Neural crest cell (in vitro differentiated cells): ENCODE data around the gene RABEP2. TPM values are rescaled to one million over a fixed set of nuclear protein-coding genes. Genes with fewer than 3 reads are reported as not detected.
"Not testable (repeated sequence)": the region's sequence is repeated elsewhere in the genome, so short reads cannot be mapped to it uniquely, and the experiment has no call there.

Experiments used
- DNase-seq: peaks from one replicate; pipeline ENCODE4 v3.0.0; 2021; ENCODE audit warnings: low read depth, mixed read lengths, low spot score
- H3K27ac Mint-ChIP-seq: one replicate; pipeline ENCODE4 v1.8.0; 2021; ENCODE audit warnings: mild to moderate bottlenecking, mixed read lengths; ENCODE audit not compliant: unreplicated experiment
- H3K27me3 Mint-ChIP-seq: 2 replicates; pipeline ENCODE4 v1.8.0; 2021; ENCODE audit warnings: low read depth, mild to moderate bottlenecking, mixed read lengths
- H3K36me3 Mint-ChIP-seq: 2 replicates; pipeline ENCODE4 v1.8.0; 2021; ENCODE audit warnings: low read depth, mild to moderate bottlenecking, mixed read lengths
- H3K4me1 Mint-ChIP-seq: 2 replicates; pipeline ENCODE4 v1.8.0; 2021; ENCODE audit warnings: mixed read lengths
- H3K4me3 Mint-ChIP-seq: one replicate; pipeline ENCODE4 v1.8.0; 2021; ENCODE audit warnings: mild to moderate bottlenecking, mixed read lengths
- H3K9me3 Mint-ChIP-seq: 2 replicates; pipeline ENCODE4 v1.8.0; 2021; ENCODE audit warnings: mixed read lengths
- CTCF ChIP-seq: fragments of 200-600 bp; sonication (generic); conservative IDR thresholded peaks from 2 replicates; pipeline ENCODE4 v1.5.0; 2021; ENCODE audit warnings: antibody characterized with exemption, mild to moderate bottlenecking
- total RNA-seq: library from RNA; stranded (reverse); gene quantifications from 2 replicates; pipeline ENCODE4 v1.2.1, GENCODE V29; 2021

Gene RABEP2
- total RNA-seq, 1 donor from 2014 or later, result 20.2 TPM

GRCh38 chr16:28895609-28896008 is 29.4 kb downstream of the RABEP2 start:
- DNase-seq, result no peak
- Mint-ChIP-seq H3K27me3 (no peaks in the 10 kb centered on the region), H3K27ac (no peak overlapping the region), H3K4me1 (no peaks in the 10 kb centered on the region), H3K9me3 (no peaks in the 10 kb centered on the region), H3K4me3 (no peak overlapping the region), H3K36me3 (no peaks in the 10 kb centered on the region)
- TF ChIP-seq CTCF, result no peak

GRCh38 chr16:28893291-28893690 is 31.7 kb downstream of the RABEP2 start:
- H3K4me3 Mint-ChIP-seq, result no peak overlapping the region

GRCh38 chr16:28891964-28892890 is 32.8 kb downstream of the RABEP2 start:
- TF ChIP-seq CTCF, result no peak
- H3K27ac Mint-ChIP-seq, result no peak overlapping the region
- no peaks in the 10 kb centered on the region for H3K36me3 Mint-ChIP-seq
- no peaks in the 10 kb centered on the region for H3K9me3 Mint-ChIP-seq
- no peaks in the 10 kb centered on the region for H3K4me1 Mint-ChIP-seq
- no peak overlapping the region for H3K4me3 Mint-ChIP-seq
- no peaks in the 10 kb centered on the region for H3K27me3 Mint-ChIP-seq
- no peak for DNase-seq

More at GRCh38 chr16:28893291-28893690, 31.7 kb downstream of the RABEP2 start:
- Mint-ChIP-seq H3K27me3 (no peaks in the 10 kb centered on the region), H3K4me1 (no peaks in the 10 kb centered on the region), H3K36me3 (no peaks in the 10 kb centered on the region), H3K27ac (no peak overlapping the region), H3K9me3 (no peaks in the 10 kb centered on the region)
- no peak for TF ChIP-seq CTCF
- DNase-seq, result no peak

- H3K27me3 Mint-ChIP-seq, DNase-seq, H3K36me3 Mint-ChIP-seq, H3K9me3 Mint-ChIP-seq, H3K4me3 Mint-ChIP-seq, H3K4me1 Mint-ChIP-seq, H3K27ac Mint-ChIP-seq: not testable (repeated sequence)
Measured at GRCh38 chr16:28890355-28890754, 34.7 kb downstream of the RABEP2 start.

GRCh38 chr16:28886945-28887344 is 38.1 kb downstream of the RABEP2 start:
- DNase-seq, result no peak
- peaks cover 14% of the 10 kb centered on the region for H3K4me1 Mint-ChIP-seq
- H3K27ac Mint-ChIP-seq, result no peak overlapping the region
- H3K9me3 Mint-ChIP-seq, result no peaks in the 10 kb centered on the region
- H3K4me3 Mint-ChIP-seq, result no peak overlapping the region
- no peaks in the 10 kb centered on the region for H3K27me3 Mint-ChIP-seq
- TF ChIP-seq CTCF, result no peak
- no peaks in the 10 kb centered on the region for H3K36me3 Mint-ChIP-seq

- no peak for TF ChIP-seq CTCF
- H3K27me3 Mint-ChIP-seq, result peaks cover 5% of the 10 kb centered on the region
- H3K9me3 Mint-ChIP-seq, result no peaks in the 10 kb centered on the region
- H3K36me3 Mint-ChIP-seq, result no peaks in the 10 kb centered on the region
- peak overlapping the region; percentile 8 for H3K4me3 Mint-ChIP-seq
- peaks cover 27% of the 10 kb centered on the region for H3K4me1 Mint-ChIP-seq
- peak overlapping the region; percentile 35 for H3K27ac Mint-ChIP-seq
- DNase-seq, result no peak
Measured at GRCh38 chr16:28884045-28884444, 41.0 kb downstream of the RABEP2 start.
